IMR-90 (cell line): ENCODE results near the gene NEMP1.

Experiments
- FOS ChIP-seq: fragments of 150-350 bp; IDR thresholded peaks from 2 replicates; pipeline ENCODE4 v1.6.1; 2016; ENCODE audit warnings: low read depth, low read length
- MAFK ChIP-seq: IDR thresholded peaks from 2 replicates; pipeline ENCODE4 v1.6.1; 2012; ENCODE audit warnings: low read depth, low read length, improper control_type of control experiment
- MAZ ChIP-seq: IDR thresholded peaks from 2 replicates; pipeline ENCODE4 v1.6.1; 2012; ENCODE audit warnings: low read depth, mild to moderate bottlenecking, low read length, improper control_type of control experiment, moderate library complexity, borderline replicate concordance
- MXI1 ChIP-seq: IDR thresholded peaks from 2 replicates; pipeline ENCODE4 v1.6.1; 2012; ENCODE audit warnings: low read depth, mild to moderate bottlenecking, low read length, moderate library complexity, borderline replicate concordance
- NFE2L2 ChIP-seq: fragments of 150-350 bp; IDR thresholded peaks from 2 replicates; pipeline ENCODE4 v1.6.1; 2016; ENCODE audit warnings: low read depth, mild to moderate bottlenecking, low read length
- POLR2A ChIP-seq: IDR thresholded peaks from 2 replicates; pipeline ENCODE4 v1.6.1; 2012; ENCODE audit warnings: mild to moderate bottlenecking, low read depth, low read length
- RAD21 ChIP-seq: IDR thresholded peaks from 2 replicates; pipeline ENCODE4 v1.6.1; 2012; ENCODE audit warnings: low read length, improper control_type of control experiment
- RCOR1 ChIP-seq: IDR thresholded peaks from 2 replicates; pipeline ENCODE4 v1.6.1; 2012; ENCODE audit warnings: mild to moderate bottlenecking, low read length, improper control_type of control experiment; ENCODE audit not compliant: insufficient replicate concordance
- RFX5 ChIP-seq: IDR thresholded peaks from 2 replicates; pipeline ENCODE4 v1.8.0; 2012; ENCODE audit warnings: low read depth, mild to moderate bottlenecking, low read length, moderate library complexity
- SMC3 ChIP-seq: fragments of 150-350 bp; IDR thresholded peaks from 2 replicates; pipeline ENCODE4 v1.6.1; 2016; ENCODE audit warnings: low read depth, mild to moderate bottlenecking, antibody characterized with exemption, low read length, moderate library complexity
- TF ChIP-seq, protein P1 (sequence below): conservative IDR thresholded peaks from 2 replicates; pipeline ENCODE4 v1.5.1; 2012; ENCODE audit warnings: mild to moderate bottlenecking, low read depth, low read length, improper control_type of control experiment
- TF ChIP-seq, protein P2 (sequence below): fragments of 150-350 bp; IDR thresholded peaks from 2 replicates; pipeline ENCODE4 v1.6.1; 2017; ENCODE audit warnings: mild to moderate bottlenecking, antibody characterized with exemption, low read length, low read depth

DNA sequence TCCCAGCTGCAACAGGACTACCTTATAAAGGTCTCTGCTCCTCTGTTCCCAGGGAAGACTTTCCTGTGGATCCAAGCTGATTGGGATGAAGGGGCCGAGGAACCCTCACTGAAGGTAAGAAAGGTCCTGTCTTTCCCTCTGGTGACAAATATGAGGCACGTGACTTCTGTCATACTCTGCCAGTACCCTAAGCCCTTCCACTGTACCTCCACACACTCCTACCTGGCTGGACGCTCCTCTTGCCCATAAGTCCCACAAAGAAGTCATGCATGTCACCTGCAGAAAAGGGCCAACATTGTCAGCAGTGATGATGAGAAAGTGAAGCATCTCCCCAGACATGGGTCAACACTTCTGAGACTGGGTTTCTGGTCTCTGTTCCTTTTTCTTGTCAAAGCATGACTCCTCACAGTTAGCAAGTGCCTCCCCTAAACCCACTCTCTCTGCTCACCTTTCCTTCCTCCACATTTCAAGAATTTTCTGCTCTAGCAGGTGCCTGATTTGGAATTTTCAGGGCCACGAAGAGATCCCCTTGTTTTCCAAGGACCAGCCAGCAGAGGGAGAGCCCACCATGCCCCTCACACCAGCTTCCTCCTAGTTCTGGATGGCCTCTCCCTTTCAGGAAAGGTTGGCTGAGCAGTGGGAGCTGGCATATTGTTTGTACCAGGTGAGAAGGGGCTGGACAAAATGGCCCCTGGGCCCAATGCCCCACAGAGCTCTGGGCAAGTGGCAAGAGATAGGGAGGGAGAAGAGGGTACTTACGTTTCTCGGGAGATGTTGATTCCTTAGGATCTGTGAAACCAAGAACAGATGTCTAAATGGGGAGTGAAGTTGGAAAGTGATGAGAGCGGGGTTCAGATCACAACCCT, 65.8 kb downstream of the NEMP1 start:
- TF ChIP-seq, protein P1, sequence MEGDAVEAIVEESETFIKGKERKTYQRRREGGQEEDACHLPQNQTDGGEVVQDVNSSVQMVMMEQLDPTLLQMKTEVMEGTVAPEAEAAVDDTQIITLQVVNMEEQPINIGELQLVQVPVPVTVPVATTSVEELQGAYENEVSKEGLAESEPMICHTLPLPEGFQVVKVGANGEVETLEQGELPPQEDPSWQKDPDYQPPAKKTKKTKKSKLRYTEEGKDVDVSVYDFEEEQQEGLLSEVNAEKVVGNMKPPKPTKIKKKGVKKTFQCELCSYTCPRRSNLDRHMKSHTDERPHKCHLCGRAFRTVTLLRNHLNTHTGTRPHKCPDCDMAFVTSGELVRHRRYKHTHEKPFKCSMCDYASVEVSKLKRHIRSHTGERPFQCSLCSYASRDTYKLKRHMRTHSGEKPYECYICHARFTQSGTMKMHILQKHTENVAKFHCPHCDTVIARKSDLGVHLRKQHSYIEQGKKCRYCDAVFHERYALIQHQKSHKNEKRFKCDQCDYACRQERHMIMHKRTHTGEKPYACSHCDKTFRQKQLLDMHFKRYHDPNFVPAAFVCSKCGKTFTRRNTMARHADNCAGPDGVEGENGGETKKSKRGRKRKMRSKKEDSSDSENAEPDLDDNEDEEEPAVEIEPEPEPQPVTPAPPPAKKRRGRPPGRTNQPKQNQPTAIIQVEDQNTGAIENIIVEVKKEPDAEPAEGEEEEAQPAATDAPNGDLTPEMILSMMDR, result no peak
- no peak for TF ChIP-seq RCOR1
- TF ChIP-seq RAD21, result no peak
- TF ChIP-seq POLR2A, result no peak
- no peak for TF ChIP-seq MAFK
- TF ChIP-seq, protein P2, sequence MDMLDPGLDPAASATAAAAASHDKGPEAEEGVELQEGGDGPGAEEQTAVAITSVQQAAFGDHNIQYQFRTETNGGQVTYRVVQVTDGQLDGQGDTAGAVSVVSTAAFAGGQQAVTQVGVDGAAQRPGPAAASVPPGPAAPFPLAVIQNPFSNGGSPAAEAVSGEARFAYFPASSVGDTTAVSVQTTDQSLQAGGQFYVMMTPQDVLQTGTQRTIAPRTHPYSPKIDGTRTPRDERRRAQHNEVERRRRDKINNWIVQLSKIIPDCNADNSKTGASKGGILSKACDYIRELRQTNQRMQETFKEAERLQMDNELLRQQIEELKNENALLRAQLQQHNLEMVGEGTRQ, result no peak
- no peak for TF ChIP-seq NFE2L2
- TF ChIP-seq FOS, result no peak
- no peak for TF ChIP-seq RFX5
- no peak for TF ChIP-seq SMC3
- TF ChIP-seq MXI1, result no peak
- TF ChIP-seq MAZ, result no peak
